ENCODE data around the gene BCLAF3.

The BCLAF3 gene

GRCh38 chrX:20005883-20006282 lies 15.0 kb upstream of the BCLAF3 start:
- no peak for TF ChIP-seq CTCF (conservative IDR thresholded peaks at IDR 0.05; ENCODE audit: low read depth, low read length)
- no peak overlapping the region for H3K4me3 ChIP-seq (ENCODE audit: low read depth, low read length)
- DNase-seq (ENCODE audit: low read depth), result no peak

DNA sequence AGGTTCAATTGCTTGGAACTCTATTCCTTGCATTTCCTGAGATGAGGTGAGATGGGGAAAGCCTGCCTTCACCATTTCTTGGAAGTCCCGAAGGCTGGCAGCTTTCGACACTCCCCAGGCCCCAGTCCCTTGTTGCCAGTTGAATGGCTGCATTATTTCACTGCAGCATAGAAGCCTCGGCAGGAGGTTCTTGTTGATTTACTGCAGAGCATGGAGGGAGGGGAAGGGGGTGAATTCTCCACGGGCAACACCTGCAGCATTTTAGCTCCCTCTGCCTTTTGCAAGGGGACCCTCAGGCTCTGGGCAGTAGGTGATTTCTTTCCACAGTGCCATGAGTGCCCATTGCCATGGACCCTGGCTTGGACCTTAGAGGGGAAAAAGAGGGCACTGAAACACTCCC lies 10.7 kb upstream of the BCLAF3 start:
- no peak for TF ChIP-seq CTCF (conservative IDR thresholded peaks at IDR 0.05; ENCODE audit: low read depth, low read length)
- DNase-seq (ENCODE audit: low read depth), result no peak

GRCh38 chrX:19991350-19991718 lies 473 bp upstream of the BCLAF3 start:
- peak overlapping the region; percentile 48 for H3K4me3 ChIP-seq (ENCODE audit: low read depth, low read length)
- no peak for DNase-seq (ENCODE audit: low read depth)
- peak; percentile 0 for TF ChIP-seq CTCF (conservative IDR thresholded peaks at IDR 0.05; ENCODE audit: low read depth, low read length)

More for the DNA sequence above, 10.7 kb upstream of the BCLAF3 start:
- no peak overlapping the region for H3K4me3 ChIP-seq (ENCODE audit: low read depth, low read length)

- DNase-seq (ENCODE audit: low read depth), result peak; percentile 3
Measured at GRCh38 chrX:19990151-19990555, 708 bp downstream of the BCLAF3 start.

DNA sequence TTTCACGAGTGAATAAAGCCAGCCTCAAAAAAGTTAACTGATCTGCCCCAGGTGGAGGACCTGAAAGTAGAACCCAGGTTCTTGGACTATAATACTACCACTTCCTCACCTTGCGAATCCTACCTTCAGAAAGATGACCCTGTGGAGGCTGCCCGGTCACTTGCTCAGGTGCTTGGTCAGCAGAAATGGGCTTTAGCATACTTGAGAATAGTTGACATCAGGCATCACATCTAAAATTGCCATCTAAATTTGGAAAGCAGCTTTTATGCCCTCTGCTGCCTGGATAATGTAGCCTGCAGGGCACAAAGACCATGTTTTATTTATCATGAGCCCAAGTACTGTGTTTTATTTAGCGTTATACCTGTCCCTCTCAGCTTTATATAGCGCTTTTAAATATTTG lies 3.0 kb downstream of the BCLAF3 start:
- no peak overlapping the region for H3K4me3 ChIP-seq (ENCODE audit: low read depth, low read length)
- DNase-seq (ENCODE audit: low read depth), result no peak
- no peak for TF ChIP-seq CTCF (conservative IDR thresholded peaks at IDR 0.05; ENCODE audit: low read depth, low read length)

More at GRCh38 chrX:19990151-19990555, 708 bp downstream of the BCLAF3 start:
- H3K4me3 ChIP-seq (ENCODE audit: low read depth, low read length), result peak overlapping the region; percentile 73
- no peak for TF ChIP-seq CTCF (conservative IDR thresholded peaks at IDR 0.05; ENCODE audit: low read depth, low read length)

- no peak for TF ChIP-seq CTCF (conservative IDR thresholded peaks at IDR 0.05; ENCODE audit: low read depth, low read length)
- no peak overlapping the region for H3K4me3 ChIP-seq (ENCODE audit: low read depth, low read length)
- no peak for DNase-seq (ENCODE audit: low read depth)
Measured at GRCh38 chrX:19986531-19986930, 4.3 kb downstream of the BCLAF3 start.

DNA sequence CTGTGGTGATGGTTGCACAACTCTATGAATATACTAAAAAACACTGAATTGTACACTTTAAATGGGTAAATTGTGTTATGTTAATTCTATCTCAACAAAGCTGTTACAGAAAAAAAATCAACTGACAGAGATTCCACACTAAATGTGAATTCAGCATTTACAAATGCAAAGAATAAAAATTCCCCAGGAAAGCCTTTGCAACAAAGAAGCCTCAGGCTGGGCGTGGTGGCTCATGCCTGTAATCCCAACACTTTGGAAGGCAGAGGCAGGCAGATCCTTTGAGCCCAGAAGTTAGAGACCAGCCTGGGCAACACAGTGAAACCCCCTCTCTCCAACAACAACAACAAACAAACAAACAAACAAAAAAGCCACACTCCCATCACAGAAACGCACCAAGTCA lies 8.9 kb downstream of the BCLAF3 start:
- no peak for TF ChIP-seq CTCF (conservative IDR thresholded peaks at IDR 0.05; ENCODE audit: low read depth, low read length)
- DNase-seq (ENCODE audit: low read depth), result no peak
- H3K4me3 ChIP-seq (ENCODE audit: low read depth, low read length), result no peak overlapping the region
